T-helper 1 cell (primary cell): ENCODE measurements around the gene FAM167B.
A peak's percentile ranks its signal among the peaks of the same experiment; 100 is the strongest.
"Not testable (repeated sequence)": the region's sequence is repeated elsewhere in the genome, so short reads cannot be mapped to it uniquely, and the experiment has no call there.

ENCODE experiments used
- DNase-seq, 5 donors: peaks; one replicate each; pipeline ENCODE4 v3.0.0-alpha.2; 2012 to 2020

Gene FAM167B

DNA sequence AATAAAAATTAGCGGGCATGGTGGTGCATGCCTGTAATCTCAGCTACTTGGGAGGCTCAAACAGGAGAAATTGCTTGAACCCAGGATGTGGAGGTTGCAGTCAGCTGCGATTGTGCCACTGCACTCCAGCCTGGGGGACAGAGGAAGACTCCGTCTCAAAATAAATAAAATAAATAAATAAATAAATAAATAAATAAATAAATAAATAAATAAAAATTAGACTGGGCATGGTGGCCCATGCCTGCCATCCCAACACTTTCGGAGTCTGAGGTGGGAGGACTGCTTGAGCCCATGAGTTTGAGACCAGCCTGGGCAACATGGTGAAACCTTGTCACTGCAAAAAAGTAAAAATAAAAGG, 16.2 kb downstream of the FAM167B start:
- DNase-seq: not testable (repeated sequence)

DNA sequence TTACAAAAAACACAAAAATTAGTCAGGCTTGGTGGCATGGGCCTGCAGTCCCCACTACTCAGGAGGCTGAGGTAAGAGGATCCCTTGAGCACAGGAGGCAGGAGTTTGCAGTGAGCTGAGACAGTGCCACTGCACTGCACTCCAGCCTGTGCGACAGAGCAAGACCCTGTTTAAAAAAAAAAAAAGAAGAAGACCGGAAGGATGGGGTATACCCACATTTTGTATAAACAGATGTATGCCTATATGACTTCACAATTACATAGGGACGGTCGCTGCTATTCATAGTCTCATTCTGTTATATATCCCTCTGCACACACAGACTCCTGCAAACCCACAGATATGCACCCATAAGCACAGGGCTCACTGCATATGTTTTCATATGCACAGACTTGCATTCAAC, 16.7 kb downstream of the FAM167B start:
- DNase-seq: peak in 1 of 5 donors; percentile 66

DNA sequence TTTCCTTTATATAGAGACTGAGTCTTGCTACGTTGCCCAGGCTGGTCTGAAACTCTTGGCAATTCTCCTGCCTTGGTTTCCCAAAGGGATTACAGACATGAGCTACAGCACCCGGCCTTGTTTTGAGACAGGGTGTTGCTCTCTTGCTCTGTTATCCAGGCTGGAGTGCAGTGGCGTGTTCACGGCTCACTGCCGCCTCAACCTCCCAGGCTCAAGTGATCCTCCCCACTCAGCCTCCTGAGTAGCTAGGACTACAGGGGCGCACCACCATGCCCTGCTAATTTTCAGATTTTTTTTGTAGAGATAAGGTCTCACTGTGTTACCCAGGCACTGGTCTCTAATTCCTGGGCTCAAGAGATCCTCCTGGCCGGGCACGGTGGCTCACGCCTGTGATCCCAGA, 18.8 kb downstream of the FAM167B start:
- no peak for DNase-seq

DNA sequence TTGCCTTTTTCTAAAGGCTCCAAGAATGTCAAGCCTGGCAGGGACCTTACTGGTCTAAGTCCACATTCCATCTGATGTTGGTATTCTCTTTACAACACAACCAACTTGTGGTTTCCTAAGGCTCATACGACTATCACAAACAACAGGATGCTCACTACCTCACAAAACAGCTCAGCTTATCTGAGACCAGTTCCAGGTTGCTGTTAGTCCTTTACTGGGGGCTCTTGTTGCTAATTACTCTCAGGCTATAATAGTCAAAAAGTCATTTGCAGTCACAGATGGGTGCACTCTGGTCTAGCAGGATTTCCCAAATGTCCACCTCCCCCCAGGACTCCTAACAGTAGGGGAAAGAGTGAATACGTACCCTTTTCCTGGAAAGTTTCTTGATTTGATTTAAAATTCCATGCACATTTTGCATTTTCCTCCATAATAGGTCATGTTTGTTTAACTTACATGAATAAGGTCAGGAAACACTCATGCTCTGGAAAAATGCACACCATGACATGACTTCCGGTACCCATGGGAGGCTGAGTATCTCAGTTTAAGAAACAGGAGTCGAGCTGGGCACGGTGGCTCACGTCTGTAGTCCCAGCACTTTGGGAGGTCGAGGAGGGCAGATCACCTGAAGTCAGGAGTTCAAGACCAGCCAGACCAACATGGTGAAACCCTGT, 20.0 kb downstream of the FAM167B start:
- peak in 1 of 5 donors; percentile 75 for DNase-seq

DNA sequence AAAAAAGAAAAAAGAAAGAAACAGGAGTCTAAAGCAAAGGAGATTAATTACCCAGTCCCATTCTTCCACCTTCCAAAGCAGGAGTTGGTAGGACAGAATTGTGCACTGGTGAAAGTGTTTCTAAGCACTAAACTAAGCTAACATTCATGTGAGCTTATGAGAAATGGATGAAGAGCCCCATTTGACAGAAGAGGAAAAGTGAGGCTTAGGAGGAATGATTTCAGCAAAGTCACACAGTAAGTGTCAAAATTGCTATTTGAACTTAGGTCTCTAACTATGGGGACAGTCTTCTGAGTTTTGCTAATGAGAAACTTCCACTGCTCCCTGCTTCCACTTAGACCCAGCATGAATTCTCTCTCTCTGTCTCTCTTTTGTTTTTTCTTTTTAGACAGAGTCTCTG, 22.7 kb downstream of the FAM167B start:
- DNase-seq: no peak

DNA sequence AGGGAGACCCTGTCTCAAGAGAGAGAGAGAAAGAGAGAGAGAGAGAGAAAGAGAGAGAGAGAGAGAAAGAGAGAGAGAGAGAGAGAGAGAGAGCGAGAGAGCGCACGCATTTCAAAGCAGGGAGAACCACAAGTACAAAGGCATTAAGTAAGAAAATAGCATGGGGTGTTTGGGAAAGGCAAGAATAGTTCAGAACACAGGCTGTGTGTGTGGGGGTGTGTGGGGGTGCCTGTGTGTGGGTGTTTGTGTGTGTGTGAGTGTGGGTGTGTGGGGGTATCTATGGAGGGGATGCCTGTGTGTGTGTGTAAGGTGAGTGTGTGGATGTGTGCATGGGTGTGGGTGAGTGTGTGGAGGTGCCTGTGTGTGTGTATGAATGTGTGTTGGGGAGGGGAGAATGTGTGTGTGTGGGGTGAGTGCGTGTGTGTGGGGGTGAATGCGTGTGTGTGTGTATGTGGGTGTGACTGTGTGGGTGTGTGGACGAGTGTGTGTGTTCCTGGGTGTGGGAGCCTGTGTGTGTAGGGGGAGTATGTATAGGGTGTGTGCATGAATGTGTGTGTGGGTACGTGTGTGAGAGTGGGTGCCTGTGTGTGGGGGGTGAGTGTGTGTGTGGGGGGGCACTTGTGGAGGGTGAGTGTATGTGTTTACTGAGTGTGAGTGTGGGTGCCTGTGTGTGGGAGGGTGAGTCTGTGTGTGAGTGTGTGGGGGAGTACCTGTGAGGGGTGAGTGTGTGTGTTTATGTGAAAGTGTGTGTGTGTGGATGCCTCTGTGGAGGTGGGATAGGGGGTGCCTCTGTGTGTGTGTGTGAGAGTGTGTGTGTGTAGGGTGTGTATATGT, 25.8 kb downstream of the FAM167B start:
- peak in 1 of 5 donors; percentile 30 for DNase-seq

DNA sequence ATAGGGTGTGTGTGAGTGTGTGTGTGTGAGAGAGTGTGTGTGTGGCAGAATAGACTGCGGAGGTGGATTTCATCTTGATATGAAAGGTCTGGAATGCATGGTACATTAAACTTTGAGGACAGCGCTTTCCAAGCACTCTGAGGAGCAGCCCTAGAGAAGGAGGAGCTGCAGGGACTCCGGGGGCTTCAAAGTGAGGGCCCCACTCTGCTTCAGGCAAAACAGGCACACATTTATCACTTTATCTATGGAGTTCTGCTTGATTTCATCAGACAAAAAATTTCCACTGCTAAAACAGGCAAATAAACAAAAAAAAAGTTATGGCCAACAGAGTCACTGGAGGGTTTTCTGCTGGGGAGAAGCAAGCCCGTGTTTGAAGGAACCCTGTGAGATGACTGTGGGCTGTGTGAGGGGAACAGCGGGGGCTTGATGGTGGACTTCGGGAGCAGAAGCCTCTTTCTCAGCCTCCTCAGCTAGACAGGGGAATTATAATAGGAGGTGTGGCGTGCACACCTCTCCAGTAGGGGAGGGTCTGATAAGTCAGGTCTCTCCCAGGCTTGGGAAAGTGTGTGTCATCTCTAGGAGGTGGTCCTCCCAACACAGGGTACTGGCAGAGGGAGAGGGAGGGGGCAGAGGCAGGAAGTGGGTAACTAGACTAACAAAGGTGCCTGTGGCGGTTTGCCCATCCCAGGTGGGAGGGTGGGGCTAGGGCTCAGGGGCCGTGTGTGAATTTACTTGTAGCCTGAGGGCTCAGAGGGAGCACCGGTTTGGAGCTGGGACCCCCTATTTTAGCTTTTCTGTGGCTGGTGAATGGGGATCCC, 26.6 kb downstream of the FAM167B start:
- DNase-seq: peak; percentile 61 to 82 (median 75)

DNA sequence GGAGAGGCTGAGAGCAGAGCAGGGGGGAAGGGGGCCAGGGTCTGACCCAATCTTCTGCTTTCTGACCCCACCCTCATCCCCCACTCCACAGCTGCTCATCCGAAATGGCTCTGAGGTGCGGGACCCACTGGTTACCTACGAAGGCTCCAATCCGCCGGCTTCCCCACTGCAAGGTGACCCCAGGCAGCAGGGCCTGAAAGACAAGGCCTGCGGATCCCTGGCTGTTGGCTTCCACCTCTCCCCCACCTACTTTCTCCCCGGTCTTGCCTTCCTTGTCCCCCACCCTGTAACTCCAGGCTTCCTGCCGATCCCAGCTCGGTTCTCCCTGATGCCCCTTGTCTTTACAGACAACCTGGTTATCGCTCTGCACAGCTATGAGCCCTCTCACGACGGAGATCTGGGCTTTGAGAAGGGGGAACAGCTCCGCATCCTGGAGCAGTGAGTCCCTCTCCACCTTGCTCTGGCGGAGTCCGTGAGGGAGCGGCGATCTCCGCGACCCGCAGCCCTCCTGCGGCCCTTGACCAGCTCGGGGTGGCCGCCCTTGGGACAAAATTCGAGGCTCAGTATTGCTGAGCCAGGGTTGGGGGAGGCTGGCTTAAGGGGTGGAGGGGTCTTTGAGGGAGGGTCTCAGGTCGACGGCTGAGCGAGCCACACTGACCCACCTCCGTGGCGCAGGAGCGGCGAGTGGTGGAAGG, 27.8 kb downstream of the FAM167B start:
- no peak for DNase-seq

DNA sequence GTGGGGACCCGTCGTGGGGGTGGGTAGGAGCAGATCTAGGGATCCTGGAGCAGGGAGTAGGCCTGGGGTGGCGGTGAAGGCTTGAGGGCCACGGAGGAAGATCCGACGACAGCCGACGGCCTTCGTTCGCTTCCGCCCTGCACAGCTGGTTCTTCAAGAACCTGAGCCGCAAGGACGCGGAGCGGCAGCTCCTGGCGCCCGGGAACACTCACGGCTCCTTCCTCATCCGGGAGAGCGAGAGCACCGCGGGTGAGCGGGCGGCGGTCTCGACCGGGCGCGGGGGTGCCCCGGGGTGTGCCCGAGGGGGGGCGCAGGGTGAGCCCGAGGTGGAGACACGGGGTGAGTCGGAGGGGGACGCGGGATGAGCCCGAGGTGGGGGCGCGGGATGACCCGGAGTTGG, 28.4 kb downstream of the FAM167B start:
- no peak for DNase-seq

DNA sequence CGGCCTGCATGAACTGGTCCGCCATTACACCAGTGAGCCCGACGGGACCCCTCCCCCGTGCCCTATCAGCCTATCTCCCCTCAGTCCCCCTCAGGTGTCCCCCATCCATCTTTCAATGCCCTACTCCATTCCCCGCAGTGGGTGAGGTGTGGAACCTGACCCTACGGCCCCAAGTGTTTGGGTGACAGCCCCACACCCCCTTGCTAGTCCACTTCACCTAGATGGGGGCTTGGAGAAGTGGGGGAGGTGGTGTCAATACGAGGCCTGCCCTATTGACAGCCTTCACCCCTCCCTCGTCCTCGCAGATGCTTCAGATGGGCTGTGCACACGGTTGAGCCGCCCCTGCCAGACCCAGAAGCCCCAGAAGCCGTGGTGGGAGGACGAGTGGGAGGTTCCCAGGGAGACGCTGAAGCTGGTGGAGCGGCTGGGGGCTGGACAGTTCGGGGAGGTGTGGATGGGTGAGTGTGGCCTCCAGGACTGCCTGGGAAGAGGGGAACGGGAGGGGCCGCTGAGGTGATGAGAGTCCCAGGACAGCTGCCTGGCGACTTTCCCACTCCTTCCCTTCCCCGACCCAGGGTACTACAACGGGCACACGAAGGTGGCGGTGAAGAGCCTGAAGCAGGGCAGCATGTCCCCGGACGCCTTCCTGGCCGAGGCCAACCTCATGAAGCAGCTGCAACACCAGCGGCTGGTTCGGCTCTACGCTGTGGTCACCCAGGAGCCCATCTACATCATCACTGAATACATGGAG, 29.2 kb downstream of the FAM167B start:
- no peak for DNase-seq

DNA sequence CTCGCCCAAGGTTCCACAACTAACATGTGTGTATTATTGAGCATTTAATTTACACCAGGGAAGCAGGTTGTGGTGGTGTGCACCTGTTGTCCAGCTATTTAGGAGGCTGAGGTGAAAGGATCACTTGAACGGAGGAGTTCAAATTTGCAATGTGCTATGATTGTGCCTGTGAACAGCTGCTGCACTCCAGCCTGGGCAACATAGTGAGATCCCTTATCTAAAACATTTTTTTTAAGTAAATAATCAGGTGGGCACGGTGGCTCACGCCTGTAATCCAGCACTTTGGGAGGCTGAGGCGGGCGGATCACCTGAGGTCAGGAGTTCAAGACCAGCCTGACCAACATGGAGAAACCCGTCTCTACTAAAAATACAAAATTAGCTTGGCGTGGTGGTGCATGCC, 37.8 kb downstream of the FAM167B start:
- DNase-seq: not testable (repeated sequence)

DNA sequence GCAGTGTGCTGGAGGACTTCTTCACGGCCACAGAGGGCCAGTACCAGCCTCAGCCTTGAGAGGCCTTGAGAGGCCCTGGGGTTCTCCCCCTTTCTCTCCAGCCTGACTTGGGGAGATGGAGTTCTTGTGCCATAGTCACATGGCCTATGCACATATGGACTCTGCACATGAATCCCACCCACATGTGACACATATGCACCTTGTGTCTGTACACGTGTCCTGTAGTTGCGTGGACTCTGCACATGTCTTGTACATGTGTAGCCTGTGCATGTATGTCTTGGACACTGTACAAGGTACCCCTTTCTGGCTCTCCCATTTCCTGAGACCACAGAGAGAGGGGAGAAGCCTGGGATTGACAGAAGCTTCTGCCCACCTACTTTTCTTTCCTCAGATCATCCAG, 38.6 kb downstream of the FAM167B start:
- no peak for DNase-seq

DNA sequence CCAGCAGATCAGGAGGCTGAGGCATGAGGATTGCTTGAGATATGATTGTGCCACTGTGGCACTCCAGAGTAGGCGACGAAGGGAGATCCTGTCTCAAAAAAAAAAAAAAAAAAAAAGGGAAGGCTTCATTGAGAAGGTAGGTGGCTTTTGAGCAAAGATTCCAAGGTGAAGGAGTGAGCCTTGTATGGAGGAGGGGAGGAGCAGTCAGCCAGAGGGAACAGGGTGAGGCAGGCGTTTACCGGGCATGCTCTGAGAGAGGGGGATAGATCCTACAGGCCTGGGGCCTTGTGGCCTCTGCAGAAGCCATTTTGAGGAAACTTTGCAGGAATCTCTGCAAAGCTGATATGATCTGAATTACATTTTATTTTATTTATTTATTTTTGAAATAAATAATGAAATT, 39.7 kb downstream of the FAM167B start:
- DNase-seq: no peak

DNA sequence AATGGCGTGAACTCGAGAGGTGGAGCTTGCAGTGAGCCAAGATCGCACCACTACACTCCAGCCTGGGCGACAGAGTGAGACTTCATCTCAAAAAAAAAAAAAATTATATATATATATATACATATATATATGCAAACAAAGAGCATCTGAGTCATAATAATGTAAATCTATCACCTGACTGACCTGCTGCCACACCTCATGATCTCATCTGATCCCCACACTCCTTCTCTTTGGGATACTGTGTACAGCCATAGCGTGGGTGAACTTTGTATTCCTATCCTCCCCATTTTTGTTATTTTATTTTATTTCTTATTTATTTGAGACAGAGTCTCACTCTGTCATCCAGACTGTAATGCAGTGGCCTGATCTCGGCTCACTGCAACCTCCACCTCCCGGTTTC, 42.2 kb downstream of the FAM167B start:
- no peak for DNase-seq

DNA sequence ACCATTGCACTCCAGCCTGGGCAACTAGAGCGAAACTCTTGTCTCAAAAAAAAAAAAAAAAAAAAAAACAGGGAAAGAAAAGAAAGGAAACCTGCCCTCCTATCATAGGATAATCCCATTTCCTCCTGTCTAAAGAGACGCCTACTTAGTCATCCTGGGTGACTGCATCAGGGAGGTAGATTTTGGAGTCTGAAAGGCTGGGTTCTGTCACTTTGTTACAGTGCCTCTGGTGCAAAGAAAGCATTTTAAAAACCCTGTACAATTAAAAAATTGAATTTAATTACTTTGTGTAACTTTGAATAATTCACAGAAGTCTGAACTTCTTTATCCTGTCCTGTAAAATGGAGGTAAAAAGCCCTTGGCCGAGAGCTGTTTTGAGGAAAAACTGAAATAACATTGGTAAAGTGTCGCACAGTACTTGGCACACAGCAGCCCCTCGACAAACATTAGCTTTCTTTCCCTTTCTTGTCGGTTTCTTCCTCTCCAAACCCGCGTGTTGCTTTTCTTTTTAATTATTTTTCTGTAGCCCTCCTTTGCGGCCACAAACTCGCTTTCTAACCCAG, 44.2 kb downstream of the FAM167B start:
- DNase-seq: no peak

DNA sequence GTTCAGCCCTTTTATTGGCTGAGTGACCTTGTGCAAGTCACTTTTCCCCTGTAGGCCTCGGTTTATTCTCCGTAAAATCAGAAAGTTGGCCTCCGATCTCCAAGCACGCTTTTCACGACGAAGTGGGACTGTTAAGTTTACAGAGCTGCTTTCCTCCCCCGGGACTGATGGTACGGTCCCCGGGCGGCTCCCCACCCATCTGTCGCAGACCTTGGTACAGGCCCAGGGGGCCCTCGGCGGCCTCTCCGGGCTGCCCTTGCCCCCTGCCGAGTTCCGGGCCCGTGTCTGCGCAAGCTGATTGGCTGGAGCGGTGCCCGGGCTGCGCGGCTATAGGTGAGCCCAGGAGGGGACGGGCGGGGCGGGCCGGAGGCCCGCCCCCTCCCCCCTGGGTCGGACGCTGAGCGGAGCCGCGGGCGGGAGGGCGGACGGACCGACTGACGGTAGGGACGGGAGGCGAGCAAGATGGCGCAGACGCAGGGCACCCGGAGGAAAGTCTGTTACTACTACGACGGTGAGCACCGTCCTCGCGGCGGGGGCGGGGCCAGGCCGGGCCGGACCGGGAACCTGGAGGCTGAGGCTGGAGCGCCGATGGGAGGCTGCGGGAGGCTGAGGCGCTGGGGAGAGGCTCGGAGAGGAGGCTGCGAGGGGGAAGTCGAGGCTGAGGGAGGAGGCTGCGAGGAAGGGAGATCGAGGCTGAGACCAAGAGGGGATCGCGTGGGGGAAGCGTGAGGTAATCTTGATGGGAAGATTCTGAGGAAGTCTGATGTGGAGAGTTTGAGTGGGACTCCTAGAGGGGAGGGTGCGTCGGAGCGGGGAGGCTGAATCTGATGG, 44.9 kb downstream of the FAM167B start, which contains the start of gene HDAC1:
Gene HDAC1 (plus strand): TSS at position 376 of the 831 bp plus-strand sequence. CDS start 87 bp downstream, at position 463.
- DNase-seq: peak; percentile 93 to 98 (median 95)

DNA sequence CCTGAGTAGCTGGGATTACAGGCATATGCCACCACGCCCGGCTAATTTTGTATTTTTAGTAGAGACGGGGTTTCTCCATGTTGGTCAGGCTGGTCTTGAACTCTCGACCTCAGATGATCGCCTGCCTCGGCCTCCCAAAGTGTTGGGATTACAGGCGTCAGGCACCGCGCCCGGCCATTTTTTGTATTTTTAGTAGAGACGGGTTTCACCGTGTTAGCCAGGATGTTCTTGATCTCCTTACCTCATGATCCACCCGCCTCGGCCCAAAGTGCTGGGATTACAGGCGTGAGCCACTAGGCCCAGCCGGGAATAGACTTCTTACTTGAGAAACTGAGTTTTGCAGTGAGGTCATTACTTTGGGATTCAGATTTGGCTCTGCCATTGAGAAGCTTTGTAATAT, 51.2 kb downstream of the FAM167B start:
- not testable (repeated sequence) for DNase-seq
